AG04450 (cell line): Measurements from ENCODE around the gene AEBP1. TPM values are rescaled to one million over a fixed set of nuclear protein-coding genes. Genes with fewer than 3 reads are reported as not detected.
"Not testable (repeated sequence)": the region's sequence is repeated elsewhere in the genome, so short reads cannot be mapped to it uniquely, and the experiment has no call there.

Source experiments
- CTCF ChIA-PET: fragments of 300-600, 350-600 bp; formaldehyde crosslinking; extraction: SDS; loops from one replicate; lab custom pipeline; 2022; ENCODE audit warnings: antibody characterized with exemption, inconsistent platforms; lab: Charles Lee
- POLR2A ChIA-PET: fragments of 350-600 bp; formaldehyde crosslinking; extraction: SDS; loops from one replicate; lab custom pipeline; 2021; ENCODE audit warnings: antibody characterized with exemption, inconsistent platforms; lab: Yijun Ruan, JAX
- DNase-seq: peaks from one replicate; pipeline ENCODE4 v3.0.0-alpha.2; 2011; ENCODE audit warnings: low read depth, low spot score
- H3K27ac ChIP-seq: one replicate; pipeline ENCODE4 v1.5.1; 2012; ENCODE audit warnings: low read depth, low read length, control low read depth
- H3K27me3 ChIP-seq: one replicate; pipeline ENCODE4 v1.6.0; 2012; ENCODE audit warnings: low read length; ENCODE audit not compliant: control insufficient read depth, insufficient read depth
- H3K4me3 ChIP-seq: 2 replicates; pipeline ENCODE4 v1.5.1; 2011; ENCODE audit warnings: mild to moderate bottlenecking, low read depth, low read length, control low read depth
- H3K9me3 ChIP-seq: 2 replicates; pipeline ENCODE4 v1.5.1; 2012; ENCODE audit warnings: low read length; ENCODE audit not compliant: control insufficient read depth, insufficient read depth
- polyA plus RNA-seq: library from polyadenylated mRNA; depleted of rRNA; stranded (reverse); fragments of >200 nt; gene quantifications from 2 replicates; pipeline ENCODE4 v1.2.3, GENCODE V29; 2011
- TF ChIP-seq, protein P1 (sequence below): IDR thresholded peaks from 2 replicates; pipeline ENCODE4 v1.5.1; 2011; ENCODE audit warnings: low read depth, low read length, control low read depth, inconsistent platforms

The AEBP1 gene
- polyA plus RNA-seq, 1 experiment, result 18.5 TPM

DNA sequence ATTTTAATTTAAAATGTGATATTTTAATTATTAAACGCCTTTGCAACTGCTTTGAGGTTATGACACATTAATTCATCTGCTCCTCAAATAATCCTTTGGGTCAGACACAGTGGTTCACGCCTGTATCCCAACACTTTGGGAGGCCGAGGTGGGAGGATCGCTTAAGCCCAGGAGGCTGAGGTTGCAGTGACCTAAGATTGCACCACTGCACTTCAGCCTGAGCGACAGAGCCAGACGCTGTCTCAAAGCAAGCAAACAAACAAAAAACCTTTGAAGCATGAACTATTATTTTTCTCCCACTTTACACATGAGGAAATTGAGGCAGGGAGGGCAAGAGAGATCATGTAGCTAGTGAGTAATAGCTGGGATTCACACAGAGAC, 20.7 kb downstream of the AEBP1 start:
- H3K9me3 ChIP-seq, result peaks cover 12% of the 10 kb centered on the region
- H3K27me3 ChIP-seq, result peaks cover 2% of the 10 kb centered on the region
- POLR2A ChIA-PET, result interaction anchor here (0.6 kb wide), 1 partner anchor 39 kb away, joined by 3 read pairs; no protein-coding TSS in a partner anchor
- no peak overlapping the region for H3K27ac ChIP-seq
- H3K4me3 ChIP-seq, result no peak overlapping the region
- CTCF ChIA-PET, result no interaction called here
- TF ChIP-seq, protein P1, sequence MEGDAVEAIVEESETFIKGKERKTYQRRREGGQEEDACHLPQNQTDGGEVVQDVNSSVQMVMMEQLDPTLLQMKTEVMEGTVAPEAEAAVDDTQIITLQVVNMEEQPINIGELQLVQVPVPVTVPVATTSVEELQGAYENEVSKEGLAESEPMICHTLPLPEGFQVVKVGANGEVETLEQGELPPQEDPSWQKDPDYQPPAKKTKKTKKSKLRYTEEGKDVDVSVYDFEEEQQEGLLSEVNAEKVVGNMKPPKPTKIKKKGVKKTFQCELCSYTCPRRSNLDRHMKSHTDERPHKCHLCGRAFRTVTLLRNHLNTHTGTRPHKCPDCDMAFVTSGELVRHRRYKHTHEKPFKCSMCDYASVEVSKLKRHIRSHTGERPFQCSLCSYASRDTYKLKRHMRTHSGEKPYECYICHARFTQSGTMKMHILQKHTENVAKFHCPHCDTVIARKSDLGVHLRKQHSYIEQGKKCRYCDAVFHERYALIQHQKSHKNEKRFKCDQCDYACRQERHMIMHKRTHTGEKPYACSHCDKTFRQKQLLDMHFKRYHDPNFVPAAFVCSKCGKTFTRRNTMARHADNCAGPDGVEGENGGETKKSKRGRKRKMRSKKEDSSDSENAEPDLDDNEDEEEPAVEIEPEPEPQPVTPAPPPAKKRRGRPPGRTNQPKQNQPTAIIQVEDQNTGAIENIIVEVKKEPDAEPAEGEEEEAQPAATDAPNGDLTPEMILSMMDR, result no peak
- DNase-seq, result no peak

DNA sequence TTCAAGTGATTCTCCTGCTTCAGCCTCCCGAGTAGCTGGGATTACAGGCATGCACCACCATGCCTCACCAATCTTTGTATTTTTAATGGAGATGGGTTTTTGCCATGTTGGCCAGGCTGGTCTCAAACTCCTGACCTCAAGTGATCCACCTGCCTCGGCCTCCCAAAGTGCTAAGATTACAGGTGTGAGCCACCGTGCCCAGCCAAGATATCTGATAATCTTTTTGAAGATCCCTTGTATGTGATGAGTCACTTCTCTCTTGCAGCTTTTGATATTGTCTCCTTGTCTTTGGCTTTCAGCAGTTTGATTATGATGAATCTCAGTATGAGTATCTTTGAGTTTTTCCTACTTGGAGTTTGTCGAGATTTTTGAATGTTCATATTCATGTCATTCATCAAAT, 22.4 kb downstream of the AEBP1 start:
- peaks cover 12% of the 10 kb centered on the region for H3K9me3 ChIP-seq
- CTCF ChIA-PET, H3K4me3 ChIP-seq, POLR2A ChIA-PET, H3K27ac ChIP-seq, H3K27me3 ChIP-seq, DNase-seq: not testable (repeated sequence)

DNA sequence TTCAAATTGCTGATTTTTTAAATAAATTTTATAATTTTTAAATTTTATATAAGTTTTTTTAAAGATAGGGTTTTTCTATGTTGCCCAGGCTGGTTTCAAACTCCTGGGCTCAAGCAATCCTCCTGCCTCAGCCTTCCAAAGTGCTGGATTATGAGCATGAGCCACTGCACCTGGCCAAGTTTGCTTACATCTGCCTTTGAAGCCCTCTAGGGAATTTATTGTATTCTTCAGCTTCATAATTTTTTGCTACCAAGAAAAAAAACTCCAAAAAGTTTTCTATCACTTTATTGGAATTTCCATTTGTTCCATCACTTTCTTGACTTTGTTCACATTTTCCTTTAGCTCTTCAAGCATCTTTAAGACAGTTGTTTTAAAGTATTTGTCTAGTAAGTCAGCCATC, 23.0 kb downstream of the AEBP1 start:
- DNase-seq, result no peak
- POLR2A ChIA-PET, result no interaction called here
- H3K9me3 ChIP-seq, result peaks cover 12% of the 10 kb centered on the region
- TF ChIP-seq, protein P1, result no peak
- H3K4me3 ChIP-seq, result no peak overlapping the region
- peaks cover 2% of the 10 kb centered on the region for H3K27me3 ChIP-seq
- H3K27ac ChIP-seq, result no peak overlapping the region
- CTCF ChIA-PET, result interaction anchor here (0.5 to 0.7 kb wide), 2 partner anchors 66 to 105 kb away, joined by 3 read pairs; no protein-coding TSS in a partner anchor

GRCh38 chr7:44128721-44129582, 24.8 kb downstream of the AEBP1 start:
- CTCF ChIA-PET, result no interaction called here
- no peak overlapping the region for H3K4me3 ChIP-seq
- POLR2A ChIA-PET, result no interaction called here
- no peak for DNase-seq
- H3K27ac ChIP-seq, result no peak overlapping the region
- H3K27me3 ChIP-seq, result peaks cover 2% of the 10 kb centered on the region
- TF ChIP-seq, protein P1, result no peak
- peaks cover 12% of the 10 kb centered on the region for H3K9me3 ChIP-seq

GRCh38 chr7:44131173-44132029, 27.3 kb downstream of the AEBP1 start:
- Histone ChIP-seq H3K27ac (no peak overlapping the region), H3K27me3 (peaks cover 2% of the 10 kb centered on the region), H3K4me3 (no peak overlapping the region), H3K9me3 (peaks cover 12% of the 10 kb centered on the region)
- CTCF ChIA-PET, result interaction anchor here (1.0 to 2.5 kb wide), 5 partner anchors 11 to 434 kb away, joined by 3 to 18 read pairs (median 3); partner anchors contain the start of gene YKT6
- DNase-seq, result no peak
- TF ChIP-seq, protein P1, result peak; percentile 44
- POLR2A ChIA-PET, result interaction anchor here (0.6 to 0.7 kb wide), 2 partner anchors 32 to 62 kb away, joined by 3 to 10 read pairs; no protein-coding TSS in a partner anchor
